ENCODE measurements around the gene NOVA1. TPM values are rescaled to one million over a fixed set of nuclear protein-coding genes. Genes with fewer than 3 reads are reported as not detected.

NOVA1 gene
- total and polyA plus RNA-seq, 4 donors = 58.2 to 232 (median 174) TPM

- DNase-seq (ENCODE audit: low read depth in 4 of 6, low spot score in 6 of 6) = peak in 2 of 6 donors; percentile 58 to 79
- H3K4me1 ChIP-seq (ENCODE audit: control insufficient read depth, insufficient read depth, low read length) = peaks cover 4% of the 10 kb centered on the region
- no peaks in the 10 kb centered on the region for H3K27me3 ChIP-seq (ENCODE audit: control insufficient read depth, insufficient read depth, low read length)
- H3K36me3 ChIP-seq (ENCODE audit: control insufficient read depth, insufficient read depth, low read length) = no peaks in the 10 kb centered on the region
- no peak overlapping the region for H3K4me3 ChIP-seq (ENCODE audit: low read depth, low read length)
- no peaks in the 10 kb centered on the region for H3K9me3 ChIP-seq (ENCODE audit: control insufficient read depth, insufficient read depth, low read length)
- no peak overlapping the region for H3K27ac ChIP-seq (ENCODE audit: low read depth, low read length)
- WGBS (ENCODE audit: insufficient coverage) = 27% methylated on average over 7 of the region's 11 CpGs
Measured at GRCh38 chr14:26401179-26401968, 196.5 kb downstream of the NOVA1 start.

GRCh38 chr14:26400373-26400772 is 197.5 kb downstream of the NOVA1 start:
- H3K36me3 ChIP-seq (ENCODE audit: control insufficient read depth, insufficient read depth, low read length) = no peaks in the 10 kb centered on the region
- H3K27me3 ChIP-seq (ENCODE audit: control insufficient read depth, insufficient read depth, low read length) = no peaks in the 10 kb centered on the region
- H3K4me3 ChIP-seq (ENCODE audit: low read depth, low read length) = no peak overlapping the region
- H3K4me1 ChIP-seq (ENCODE audit: control insufficient read depth, insufficient read depth, low read length) = peaks cover 4% of the 10 kb centered on the region
- DNase-seq (ENCODE audit: low read depth in 4 of 6, low spot score in 6 of 6) = peak in 1 of 6 donors; percentile 61
- 70% methylated on average over 1 of the region's 1 CpG for WGBS (ENCODE audit: insufficient coverage)
- no peaks in the 10 kb centered on the region for H3K9me3 ChIP-seq (ENCODE audit: control insufficient read depth, insufficient read depth, low read length)
- no peak overlapping the region for H3K27ac ChIP-seq (ENCODE audit: low read depth, low read length)

- H3K36me3 ChIP-seq (ENCODE audit: control insufficient read depth, insufficient read depth, low read length) = no peaks in the 10 kb centered on the region
- H3K4me1 ChIP-seq (ENCODE audit: control insufficient read depth, insufficient read depth, low read length) = peaks cover 9% of the 10 kb centered on the region
- H3K27me3 ChIP-seq (ENCODE audit: control insufficient read depth, insufficient read depth, low read length) = no peaks in the 10 kb centered on the region
- no peaks in the 10 kb centered on the region for H3K9me3 ChIP-seq (ENCODE audit: control insufficient read depth, insufficient read depth, low read length)
- no peak overlapping the region for H3K27ac ChIP-seq (ENCODE audit: low read depth, low read length)
- no peak for DNase-seq (ENCODE audit: low read depth in 4 of 6, low spot score in 6 of 6)
- no peak overlapping the region for H3K4me3 ChIP-seq (ENCODE audit: low read depth, low read length)
Measured at GRCh38 chr14:26398616-26399015, 199.2 kb downstream of the NOVA1 start.

Measured in spinal cord (tissue), 10 donors.